ENCODE results near the gene KLHL1.
"Not testable (repeated sequence)": the region's sequence is repeated elsewhere in the genome, so short reads cannot be mapped to it uniquely, and the experiment has no call there.

Gene KLHL1

GRCh38 chr13:70108356-70109105, at the start of gene KLHL1:
Gene KLHL1, minus strand, starts transcription at chr13:70108452. Its CDS starts 753 bp downstream, at chr13:70107699.
- DNase-seq, result no peak

GRCh38 chr13:70142658-70143057, 34.4 kb upstream of the KLHL1 start:
- DNase-seq, result not testable (repeated sequence)

GRCh38 chr13:70128098-70128497, 19.8 kb upstream of the KLHL1 start:
- DNase-seq, result no peak

GRCh38 chr13:70125693-70126092, 17.4 kb upstream of the KLHL1 start:
- no peak for DNase-seq

GRCh38 chr13:70117338-70117905, 9.2 kb upstream of the KLHL1 start:
- DNase-seq, result no peak

GRCh38 chr13:70107498-70108281, 562 bp downstream of the KLHL1 start, which contains the start of gene ATXN8OS:
Gene ATXN8OS, plus strand, starts transcription at chr13:70107826.
- no peak for DNase-seq

GRCh38 chr13:70107125-70107497, 1.1 kb downstream of the KLHL1 start:
- DNase-seq, result no peak

- DNase-seq, result no peak
These were observed 3.8 kb downstream of the KLHL1 start for GRCh38 chr13:70104481-70104880.

- no peak for DNase-seq
These were observed 9.6 kb downstream of the KLHL1 start for GRCh38 chr13:70098669-70099068.

GRCh38 chr13:70090036-70090723, 18.1 kb downstream of the KLHL1 start:
- no peak for DNase-seq

GRCh38 chr13:70088926-70089325, 19.3 kb downstream of the KLHL1 start:
- DNase-seq, result no peak

- no peak for DNase-seq
These were observed 21.0 kb downstream of the KLHL1 start for GRCh38 chr13:70087247-70087646.

GRCh38 chr13:70080012-70080411, 28.2 kb downstream of the KLHL1 start:
- DNase-seq, result no peak

- no peak for DNase-seq
These were observed 53.7 kb downstream of the KLHL1 start for GRCh38 chr13:70054572-70054971.

- no peak for DNase-seq
These were observed 56.7 kb downstream of the KLHL1 start for GRCh38 chr13:70051531-70051930.

- DNase-seq, result no peak
These were observed 64.6 kb downstream of the KLHL1 start for GRCh38 chr13:70043685-70044084.

GRCh38 chr13:70042193-70042592, 66.1 kb downstream of the KLHL1 start:
- no peak for DNase-seq

- no peak for DNase-seq
These were observed 74.0 kb downstream of the KLHL1 start for GRCh38 chr13:70034286-70034685.

GRCh38 chr13:70027551-70027950, 80.7 kb downstream of the KLHL1 start:
- DNase-seq, result no peak

- DNase-seq, result no peak
These were observed 84.7 kb downstream of the KLHL1 start for GRCh38 chr13:70023516-70023915.

- no peak for DNase-seq
These were observed 85.6 kb downstream of the KLHL1 start for GRCh38 chr13:70022646-70023045.

GRCh38 chr13:70016116-70016515, 92.1 kb downstream of the KLHL1 start:
- no peak for DNase-seq

GRCh38 chr13:70014337-70014736, 93.9 kb downstream of the KLHL1 start:
- DNase-seq, result no peak

Measured in stimulated activated CD4-positive, alpha-beta T cell treated with anti-CD3 and anti-CD28 coated beads, Interleukin-12 subunit alpha, Interleukin-12 subunit beta, amount 100 ng/mL, for 4 hours (primary cell).